GM23338 (cell line): ENCODE results near the gene MOB3B. TPM values are rescaled to one million over a fixed set of nuclear protein-coding genes. Genes with fewer than 3 reads are reported as not detected.

Source experiments
- ATAC-seq: fragments of 200-7000 bp; cut with Tn5 transposase; 3 replicates; pipeline ENCODE4 v1.9.1; 2020
- DNase-seq: peaks from one replicate; pipeline ENCODE4 v3.0.0-alpha.2; 2015; ENCODE audit warnings: low spot score
- H2AFZ ChIP-seq: fragments of 200-600 bp; sonication (generic); 2 replicates; pipeline ENCODE4 v1.8.0; 2016; ENCODE audit warnings: antibody characterized with exemption, mild to moderate bottlenecking, moderate library complexity
- H3F3A ChIP-seq: fragments of 200-600 bp; sonication (generic); replicated peaks from 2 replicates; pipeline ENCODE4 v1.8.0; 2017; ENCODE audit warnings: antibody characterized with exemption, mixed run types, low read depth
- H3K27ac ChIP-seq: fragments of 200-600 bp; sonication (generic); 2 replicates; pipeline ENCODE4 v1.6.1; 2016; ENCODE audit warnings: low read depth
- H3K27me3 ChIP-seq: fragments of 200-600 bp; sonication (generic); 2 replicates; pipeline ENCODE4 v1.8.0; 2016; ENCODE audit warnings: mild to moderate bottlenecking, mixed run types, moderate library complexity; ENCODE audit not compliant: insufficient read depth
- H3K36me3 ChIP-seq: fragments of 200-600 bp; sonication (generic); 2 replicates; pipeline ENCODE4 v1.8.0; 2016; ENCODE audit warnings: mild to moderate bottlenecking; ENCODE audit not compliant: insufficient read depth
- H3K4me1 ChIP-seq: fragments of 200-600 bp; sonication (generic); 2 replicates; pipeline ENCODE4 v1.8.0; 2016; ENCODE audit warnings: mild to moderate bottlenecking, moderate library complexity; ENCODE audit not compliant: insufficient read depth
- H3K4me2 ChIP-seq: fragments of 200-600 bp; sonication (generic); 2 replicates; pipeline ENCODE4 v1.7.1; 2017; ENCODE audit warnings: mixed run types
- H3K4me3 ChIP-seq: fragments of 200-600 bp; sonication (generic); 2 replicates; pipeline ENCODE4 v1.6.1; 2016; ENCODE audit warnings: mixed run types
- H3K79me2 ChIP-seq: fragments of 200-600 bp; sonication (generic); replicated peaks from 2 replicates; pipeline ENCODE4 v1.8.0; 2017; ENCODE audit warnings: mild to moderate bottlenecking; ENCODE audit not compliant: insufficient read depth
- H3K9me2 ChIP-seq: fragments of 200-600 bp; sonication (generic); 2 replicates; pipeline ENCODE4 v1.8.0; 2017; ENCODE audit not compliant: insufficient read depth
- H4K20me1 ChIP-seq: fragments of 200-600 bp; sonication (generic); replicated peaks from 2 replicates; pipeline ENCODE4 v1.8.0; 2017; ENCODE audit warnings: mild to moderate bottlenecking; ENCODE audit not compliant: insufficient read depth
- H3K27ac Mint-ChIP-seq: 2 replicates; pipeline ENCODE4 v1.8.0; 2020; ENCODE audit warnings: inconsistent platforms, mild to moderate bottlenecking, moderate library complexity, mixed read lengths
- H3K27me3 Mint-ChIP-seq: 3 replicates; pipeline ENCODE4 v1.8.0; 2022; ENCODE audit warnings: low read depth, mild to moderate bottlenecking, moderate library complexity, mixed read lengths, inconsistent platforms; ENCODE audit not compliant: insufficient read depth, poor library complexity
- H3K36me3 Mint-ChIP-seq: 3 replicates; pipeline ENCODE4 v1.8.0; 2021; ENCODE audit warnings: low read depth, mild to moderate bottlenecking, inconsistent platforms, moderate library complexity, mixed read lengths
- H3K4me1 Mint-ChIP-seq: 3 replicates; pipeline ENCODE4 v1.8.0; 2020; ENCODE audit warnings: mild to moderate bottlenecking, inconsistent platforms, mixed read lengths
- H3K4me3 Mint-ChIP-seq: 3 replicates; pipeline ENCODE4 v1.8.0; 2021; ENCODE audit warnings: moderate library complexity, mild to moderate bottlenecking, inconsistent platforms, mixed read lengths
- H3K9me3 Mint-ChIP-seq: 3 replicates; pipeline ENCODE4 v1.8.0; 2020; ENCODE audit warnings: moderate library complexity, mild to moderate bottlenecking, inconsistent platforms, mixed read lengths
- CREB1 ChIP-seq: fragments of 250-450 bp; sonication (Bioruptor Pico); IDR thresholded peaks from 2 replicates; pipeline ENCODE4 v1.5.0; 2020; ENCODE audit warnings: low read depth, mild to moderate bottlenecking, moderate library complexity
- EZH2 ChIP-seq: fragments of 200-600 bp; sonication (generic); IDR thresholded peaks from one replicate; pipeline ENCODE4 v1.8.0; 2017; ENCODE audit warnings: antibody characterized with exemption, mild to moderate bottlenecking, low read depth; ENCODE audit not compliant: unreplicated experiment
- EZH2phosphoT487 ChIP-seq: fragments of 200-600 bp; sonication (generic); IDR thresholded peaks from one replicate; pipeline ENCODE4 v1.8.1; 2018; ENCODE audit warnings: antibody characterized with exemption; ENCODE audit not compliant: unreplicated experiment
- NANOG ChIP-seq: IDR thresholded peaks from 2 replicates; pipeline ENCODE4 v1.6.1; 2016; ENCODE audit warnings: antibody characterized with exemption, borderline replicate concordance
- STAT1 ChIP-seq: IDR thresholded peaks from one replicate; pipeline ENCODE4 v1.6.1; 2016; ENCODE audit warnings: antibody characterized with exemption; ENCODE audit not compliant: unreplicated experiment
- ZNF114 ChIP-seq: fragments of 250-450 bp; sonication (Bioruptor Pico); IDR thresholded peaks from 2 replicates; pipeline ENCODE4 v1.5.0; 2020; ENCODE audit warnings: mild to moderate bottlenecking, moderate library complexity
- ZNF331 ChIP-seq: fragments of 250-450 bp; sonication (Bioruptor Pico); IDR thresholded peaks from 2 replicates; pipeline ENCODE4 v1.5.0; 2020; ENCODE audit warnings: low read depth, mild to moderate bottlenecking, moderate library complexity
- polyA plus RNA-seq: library from polyadenylated mRNA; unstranded; fragments of >200 nt; fragmentation: Nextera tagmentation; extraction: Ambion mirVana; gene quantifications from 2 replicates; pipeline ENCODE4 v1.2.1, GENCODE V29; 2016
- total RNA-seq: library from RNA; depleted of rRNA; stranded (reverse); fragments of >200 nt; shearing (Covaris generic); gene quantifications from 2 replicates; pipeline ENCODE4 v1.2.3, GENCODE V29; 2014
- TF ChIP-seq, protein P1 (sequence below): IDR thresholded peaks from one replicate; pipeline ENCODE4 v1.6.1; 2018; ENCODE audit warnings: antibody characterized with exemption; ENCODE audit not compliant: unreplicated experiment
- TF ChIP-seq, protein P2 (sequence below): fragments of 250-450 bp; sonication (Bioruptor Pico); IDR thresholded peaks from 2 replicates; pipeline ENCODE4 v1.5.0; 2020; ENCODE audit warnings: mild to moderate bottlenecking, moderate library complexity
- TF ChIP-seq, protein P3 (sequence below): IDR thresholded peaks from 2 replicates; pipeline ENCODE4 v1.6.1; 2016; ENCODE audit warnings: antibody characterized with exemption

Gene MOB3B
- total and polyA plus RNA-seq, 2 experiments from 2014 or later = 7.6 to 12.1 TPM

DNA sequence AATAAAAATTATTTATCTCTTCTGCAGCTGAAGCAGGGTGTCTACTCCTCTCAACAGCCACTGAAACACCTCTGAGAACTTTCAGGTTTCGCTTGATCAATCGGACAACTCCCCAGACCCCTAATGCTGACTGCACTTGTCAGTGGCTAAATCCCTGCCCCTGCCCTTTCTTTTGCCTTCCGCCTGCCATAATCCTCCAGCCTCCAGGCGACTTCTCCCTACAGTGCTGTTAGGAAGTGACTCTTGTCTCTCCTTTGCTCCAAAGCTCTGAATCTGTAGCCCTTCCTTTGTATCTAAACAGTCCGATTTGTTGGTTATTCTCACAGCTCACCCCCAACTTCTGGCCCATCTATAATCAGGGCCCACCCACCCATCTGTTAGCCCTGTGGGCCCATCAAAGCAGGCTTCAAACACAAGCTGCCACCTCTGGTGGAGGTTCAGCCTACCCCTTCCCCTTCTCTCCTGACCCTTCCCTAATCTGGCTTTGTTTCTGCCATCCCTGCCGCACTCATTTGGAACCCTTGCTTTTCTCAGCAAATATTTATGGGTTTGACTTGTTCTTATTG lies 59.2 kb downstream of the MOB3B start (continued):
- TF ChIP-seq, protein P1, sequence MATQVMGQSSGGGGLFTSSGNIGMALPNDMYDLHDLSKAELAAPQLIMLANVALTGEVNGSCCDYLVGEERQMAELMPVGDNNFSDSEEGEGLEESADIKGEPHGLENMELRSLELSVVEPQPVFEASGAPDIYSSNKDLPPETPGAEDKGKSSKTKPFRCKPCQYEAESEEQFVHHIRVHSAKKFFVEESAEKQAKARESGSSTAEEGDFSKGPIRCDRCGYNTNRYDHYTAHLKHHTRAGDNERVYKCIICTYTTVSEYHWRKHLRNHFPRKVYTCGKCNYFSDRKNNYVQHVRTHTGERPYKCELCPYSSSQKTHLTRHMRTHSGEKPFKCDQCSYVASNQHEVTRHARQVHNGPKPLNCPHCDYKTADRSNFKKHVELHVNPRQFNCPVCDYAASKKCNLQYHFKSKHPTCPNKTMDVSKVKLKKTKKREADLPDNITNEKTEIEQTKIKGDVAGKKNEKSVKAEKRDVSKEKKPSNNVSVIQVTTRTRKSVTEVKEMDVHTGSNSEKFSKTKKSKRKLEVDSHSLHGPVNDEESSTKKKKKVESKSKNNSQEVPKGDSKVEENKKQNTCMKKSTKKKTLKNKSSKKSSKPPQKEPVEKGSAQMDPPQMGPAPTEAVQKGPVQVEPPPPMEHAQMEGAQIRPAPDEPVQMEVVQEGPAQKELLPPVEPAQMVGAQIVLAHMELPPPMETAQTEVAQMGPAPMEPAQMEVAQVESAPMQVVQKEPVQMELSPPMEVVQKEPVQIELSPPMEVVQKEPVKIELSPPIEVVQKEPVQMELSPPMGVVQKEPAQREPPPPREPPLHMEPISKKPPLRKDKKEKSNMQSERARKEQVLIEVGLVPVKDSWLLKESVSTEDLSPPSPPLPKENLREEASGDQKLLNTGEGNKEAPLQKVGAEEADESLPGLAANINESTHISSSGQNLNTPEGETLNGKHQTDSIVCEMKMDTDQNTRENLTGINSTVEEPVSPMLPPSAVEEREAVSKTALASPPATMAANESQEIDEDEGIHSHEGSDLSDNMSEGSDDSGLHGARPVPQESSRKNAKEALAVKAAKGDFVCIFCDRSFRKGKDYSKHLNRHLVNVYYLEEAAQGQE = no peak
- TF ChIP-seq EZH2 = no peak
- TF ChIP-seq NANOG = no peak
- no peak for TF ChIP-seq CREB1 (CRISPR knock-in tag)
- TF ChIP-seq ZNF114 (CRISPR knock-in tag) = no peak

DNA sequence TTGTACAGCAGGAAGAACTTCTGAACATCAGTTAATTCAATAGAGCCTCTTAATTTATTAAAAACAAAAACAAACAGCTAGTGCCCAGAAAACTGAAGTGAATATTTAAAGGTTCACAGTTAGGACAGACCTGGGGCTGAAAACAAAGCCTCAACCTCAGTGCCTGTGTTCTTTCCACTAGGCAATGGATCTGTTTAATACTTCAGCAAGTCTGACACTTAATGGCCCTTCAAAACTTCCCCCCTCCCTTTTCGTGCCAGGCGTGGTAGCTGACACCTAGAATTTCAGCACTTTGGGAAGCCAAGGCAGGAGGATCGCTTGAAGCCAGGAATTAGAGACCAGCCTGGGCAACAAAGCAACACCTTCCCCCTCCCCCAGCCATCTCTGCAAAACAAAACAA lies 60.1 kb downstream of the MOB3B start:
- Histone ChIP-seq H3K27ac (no peak overlapping the region), H2AFZ (no peak overlapping the region), H4K20me1 (no peaks in the 10 kb centered on the region), H3K27me3 (no peaks in the 10 kb centered on the region), H3K9me2 (0 out of 2 replicates have a peak, but pooled peaks cover 2% of the 10 kb centered on the region), H3K4me2 (no peak overlapping the region), H3K4me3 (no peak overlapping the region), H3K4me1 (peaks cover 8% of the 10 kb centered on the region; the same call in 1 of the 2 replicates), H3F3A (no peaks in the 10 kb centered on the region), H3K36me3 (no peaks in the 10 kb centered on the region; the same call in 1 of the 2 replicates), H3K79me2 (no peaks in the 10 kb centered on the region)
- H3K4me1 Mint-ChIP-seq = peaks cover 36% of the 10 kb centered on the region
- peaks cover 7% of the 10 kb centered on the region; the same call in 2 of the 3 replicates for H3K36me3 Mint-ChIP-seq
- H3K27ac Mint-ChIP-seq = no peak overlapping the region
- ATAC-seq (no peak), DNase-seq (no peak)
- no peak overlapping the region for H3K4me3 Mint-ChIP-seq
- H3K27me3 Mint-ChIP-seq = peaks cover 11% of the 10 kb centered on the region
- H3K9me3 Mint-ChIP-seq = peaks cover 2% of the 10 kb centered on the region; the same call in 2 of the 3 replicates
- TF ChIP-seq NANOG (no peak), CREB1 (CRISPR knock-in tag) (no peak), ZNF114 (CRISPR knock-in tag) (no peak), EZH2phosphoT487 (no peak), ZNF331 (no peak), STAT1 (no peak)
- TF ChIP-seq, protein P2, sequence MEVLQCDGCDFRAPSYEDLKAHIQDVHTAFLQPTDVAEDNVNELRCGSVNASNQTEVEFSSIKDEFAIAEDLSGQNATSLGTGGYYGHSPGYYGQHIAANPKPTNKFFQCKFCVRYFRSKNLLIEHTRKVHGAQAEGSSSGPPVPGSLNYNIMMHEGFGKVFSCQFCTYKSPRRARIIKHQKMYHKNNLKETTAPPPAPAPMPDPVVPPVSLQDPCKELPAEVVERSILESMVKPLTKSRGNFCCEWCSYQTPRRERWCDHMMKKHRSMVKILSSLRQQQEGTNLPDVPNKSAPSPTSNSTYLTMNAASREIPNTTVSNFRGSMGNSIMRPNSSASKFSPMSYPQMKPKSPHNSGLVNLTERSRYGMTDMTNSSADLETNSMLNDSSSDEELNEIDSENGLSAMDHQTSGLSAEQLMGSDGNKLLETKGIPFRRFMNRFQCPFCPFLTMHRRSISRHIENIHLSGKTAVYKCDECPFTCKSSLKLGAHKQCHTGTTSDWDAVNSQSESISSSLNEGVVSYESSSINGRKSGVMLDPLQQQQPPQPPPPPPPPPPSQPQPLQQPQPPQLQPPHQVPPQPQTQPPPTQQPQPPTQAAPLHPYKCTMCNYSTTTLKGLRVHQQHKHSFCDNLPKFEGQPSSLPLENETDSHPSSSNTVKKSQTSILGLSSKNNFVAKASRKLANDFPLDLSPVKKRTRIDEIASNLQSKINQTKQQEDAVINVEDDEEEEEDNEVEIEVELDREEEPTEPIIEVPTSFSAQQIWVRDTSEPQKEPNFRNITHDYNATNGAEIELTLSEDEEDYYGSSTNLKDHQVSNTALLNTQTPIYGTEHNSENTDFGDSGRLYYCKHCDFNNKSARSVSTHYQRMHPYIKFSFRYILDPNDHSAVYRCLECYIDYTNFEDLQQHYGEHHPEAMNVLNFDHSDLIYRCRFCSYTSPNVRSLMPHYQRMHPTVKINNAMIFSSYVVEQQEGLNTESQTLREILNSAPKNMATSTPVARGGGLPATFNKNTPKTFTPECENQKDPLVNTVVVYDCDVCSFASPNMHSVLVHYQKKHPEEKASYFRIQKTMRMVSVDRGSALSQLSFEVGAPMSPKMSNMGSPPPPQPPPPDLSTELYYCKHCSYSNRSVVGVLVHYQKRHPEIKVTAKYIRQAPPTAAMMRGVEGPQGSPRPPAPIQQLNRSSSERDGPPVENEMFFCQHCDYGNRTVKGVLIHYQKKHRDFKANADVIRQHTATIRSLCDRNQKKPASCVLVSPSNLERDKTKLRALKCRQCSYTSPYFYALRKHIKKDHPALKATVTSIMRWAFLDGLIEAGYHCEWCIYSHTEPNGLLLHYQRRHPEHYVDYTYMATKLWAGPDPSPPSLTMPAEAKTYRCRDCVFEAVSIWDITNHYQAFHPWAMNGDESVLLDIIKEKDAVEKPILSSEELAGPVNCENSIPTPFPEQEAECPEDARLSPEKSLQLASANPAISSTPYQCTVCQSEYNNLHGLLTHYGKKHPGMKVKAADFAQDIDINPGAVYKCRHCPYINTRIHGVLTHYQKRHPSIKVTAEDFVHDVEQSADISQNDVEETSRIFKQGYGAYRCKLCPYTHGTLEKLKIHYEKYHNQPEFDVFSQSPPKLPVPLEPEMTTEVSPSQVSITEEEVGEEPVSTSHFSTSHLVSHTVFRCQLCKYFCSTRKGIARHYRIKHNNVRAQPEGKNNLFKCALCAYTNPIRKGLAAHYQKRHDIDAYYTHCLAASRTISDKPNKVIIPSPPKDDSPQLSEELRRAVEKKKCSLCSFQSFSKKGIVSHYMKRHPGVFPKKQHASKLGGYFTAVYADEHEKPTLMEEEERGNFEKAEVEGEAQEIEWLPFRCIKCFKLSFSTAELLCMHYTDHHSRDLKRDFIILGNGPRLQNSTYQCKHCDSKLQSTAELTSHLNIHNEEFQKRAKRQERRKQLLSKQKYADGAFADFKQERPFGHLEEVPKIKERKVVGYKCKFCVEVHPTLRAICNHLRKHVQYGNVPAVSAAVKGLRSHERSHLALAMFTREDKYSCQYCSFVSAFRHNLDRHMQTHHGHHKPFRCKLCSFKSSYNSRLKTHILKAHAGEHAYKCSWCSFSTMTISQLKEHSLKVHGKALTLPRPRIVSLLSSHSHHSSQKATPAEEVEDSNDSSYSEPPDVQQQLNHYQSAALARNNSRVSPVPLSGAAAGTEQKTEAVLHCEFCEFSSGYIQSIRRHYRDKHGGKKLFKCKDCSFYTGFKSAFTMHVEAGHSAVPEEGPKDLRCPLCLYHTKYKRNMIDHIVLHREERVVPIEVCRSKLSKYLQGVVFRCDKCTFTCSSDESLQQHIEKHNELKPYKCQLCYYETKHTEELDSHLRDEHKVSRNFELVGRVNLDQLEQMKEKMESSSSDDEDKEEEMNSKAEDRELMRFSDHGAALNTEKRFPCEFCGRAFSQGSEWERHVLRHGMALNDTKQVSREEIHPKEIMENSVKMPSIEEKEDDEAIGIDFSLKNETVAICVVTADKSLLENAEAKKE (CRISPR knock-in tag) = no peak
- TF ChIP-seq, protein P1 = no peak
- TF ChIP-seq, protein P3, sequence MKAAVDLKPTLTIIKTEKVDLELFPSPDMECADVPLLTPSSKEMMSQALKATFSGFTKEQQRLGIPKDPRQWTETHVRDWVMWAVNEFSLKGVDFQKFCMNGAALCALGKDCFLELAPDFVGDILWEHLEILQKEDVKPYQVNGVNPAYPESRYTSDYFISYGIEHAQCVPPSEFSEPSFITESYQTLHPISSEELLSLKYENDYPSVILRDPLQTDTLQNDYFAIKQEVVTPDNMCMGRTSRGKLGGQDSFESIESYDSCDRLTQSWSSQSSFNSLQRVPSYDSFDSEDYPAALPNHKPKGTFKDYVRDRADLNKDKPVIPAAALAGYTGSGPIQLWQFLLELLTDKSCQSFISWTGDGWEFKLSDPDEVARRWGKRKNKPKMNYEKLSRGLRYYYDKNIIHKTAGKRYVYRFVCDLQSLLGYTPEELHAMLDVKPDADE = no peak
